DOHH2 (cell line): ENCODE measurements around the gene SPATA2.

Experiments
- H3F3A ChIP-seq: fragments of 200-600 bp; sonication (generic), shearing (Covaris generic); 2 replicates; pipeline ENCODE4 v1.6.0; 2016; ENCODE audit warnings: antibody characterized with exemption, mild to moderate bottlenecking; ENCODE audit not compliant: control insufficient read depth, insufficient read depth
- H3K27ac ChIP-seq: fragments of 200-600 bp; sonication (generic); 2 replicates; pipeline ENCODE4 v1.5.1; 2014; ENCODE audit warnings: low read depth, mild to moderate bottlenecking, low read length, moderate library complexity
- H3K27me3 ChIP-seq: fragments of 200-600 bp; sonication (generic); 2 replicates; pipeline ENCODE4 v1.6.1; 2014; ENCODE audit warnings: mild to moderate bottlenecking, low read length, mixed read lengths; ENCODE audit not compliant: control insufficient read depth
- H3K36me3 ChIP-seq: fragments of 200-600 bp; sonication (generic); 2 replicates; pipeline ENCODE4 v1.6.1; 2014; ENCODE audit warnings: mild to moderate bottlenecking, low read length, moderate library complexity, mixed read lengths; ENCODE audit not compliant: control insufficient read depth
- H3K4me1 ChIP-seq: fragments of 200-600 bp; sonication (generic); 2 replicates; pipeline ENCODE4 v1.6.1; 2014; ENCODE audit warnings: mild to moderate bottlenecking, low read length, mixed read lengths; ENCODE audit not compliant: control insufficient read depth
- H3K4me2 ChIP-seq: fragments of 200-600 bp; sonication (generic); 2 replicates; pipeline ENCODE4 v1.6.0; 2014; ENCODE audit warnings: mild to moderate bottlenecking, low read length, moderate library complexity
- H3K4me3 ChIP-seq: fragments of 200-600 bp; sonication (generic); 2 replicates; pipeline ENCODE4 v1.5.1; 2014; ENCODE audit warnings: mild to moderate bottlenecking, low read length, mixed read lengths
- H3K79me2 ChIP-seq: fragments of 200-600 bp; sonication (generic); 2 replicates; pipeline ENCODE4 v1.6.1; 2014; ENCODE audit warnings: mild to moderate bottlenecking, low read length, mixed read lengths; ENCODE audit not compliant: control insufficient read depth
- H3K9me2 ChIP-seq: fragments of 200-600 bp; sonication (generic); replicated peaks from 2 replicates; pipeline ENCODE4 v1.6.1; 2014; ENCODE audit warnings: mild to moderate bottlenecking, low read length, mixed read lengths; ENCODE audit not compliant: control insufficient read depth
- H3K9me3 ChIP-seq: fragments of 200-600 bp; sonication (generic); 2 replicates; pipeline ENCODE4 v1.6.1; 2014; ENCODE audit warnings: antibody characterized with exemption, low read length, mixed read lengths; ENCODE audit not compliant: control insufficient read depth, insufficient read depth
- H4K20me1 ChIP-seq: fragments of 200-600 bp; sonication (generic); 2 replicates; pipeline ENCODE4 v1.6.0; 2014; ENCODE audit warnings: low read depth, mild to moderate bottlenecking, antibody characterized with exemption, low read length, moderate library complexity; ENCODE audit not compliant: control insufficient read depth, insufficient read depth
- CTCF ChIP-seq: fragments of 200-600 bp; sonication (generic); IDR thresholded peaks from one replicate; pipeline ENCODE4 v1.5.1; 2014; ENCODE audit warnings: antibody characterized with exemption, mild to moderate bottlenecking, low read depth, low read length; ENCODE audit not compliant: poor library complexity, severe bottlenecking
- EZH2phosphoT487 ChIP-seq: fragments of 200-600 bp; sonication (generic); IDR thresholded peaks from 2 replicates; pipeline ENCODE4 v1.6.1; 2017; ENCODE audit warnings: borderline replicate concordance, mild to moderate bottlenecking, antibody characterized with exemption, low read length, moderate library complexity, mixed read lengths

Gene SPATA2

DNA sequence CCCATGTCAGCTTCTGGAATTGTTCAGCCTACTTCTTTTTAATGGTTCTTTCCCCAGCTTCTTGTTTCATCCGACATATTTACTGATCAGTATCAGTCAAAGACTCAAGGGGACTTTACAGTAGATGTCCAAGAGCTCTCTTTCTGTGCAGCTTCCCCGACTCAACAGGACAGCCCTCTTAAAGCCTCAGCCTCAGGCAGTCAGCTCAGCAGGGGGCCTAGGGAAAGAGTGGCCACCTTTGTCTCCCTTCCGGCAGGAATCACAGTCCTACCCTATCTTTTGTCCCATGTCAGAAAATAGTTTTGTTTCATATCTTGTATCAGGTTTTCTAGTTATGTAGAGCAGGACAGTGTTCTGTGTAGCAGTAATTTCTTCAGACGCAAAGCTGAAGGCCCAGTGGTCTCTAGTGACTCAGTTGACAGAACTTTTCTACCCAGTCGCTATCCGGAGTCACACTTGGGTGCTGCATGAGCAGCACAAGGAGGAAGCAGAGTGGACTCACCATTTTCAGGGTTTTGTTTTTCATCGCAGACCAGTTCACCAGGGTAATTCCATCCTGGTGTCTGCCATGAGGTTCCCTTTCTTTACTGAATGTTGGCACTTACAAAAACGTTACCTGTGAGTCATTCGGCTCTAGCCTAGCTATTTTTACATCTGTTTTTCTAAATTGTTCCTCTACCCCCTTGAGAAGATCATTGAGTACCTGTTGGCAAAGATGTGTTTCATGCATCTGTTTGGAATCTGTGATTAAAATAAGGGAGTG lies 47.7 kb downstream of the SPATA2 start:
- no peaks in the 10 kb centered on the region for H3K79me2 ChIP-seq
- H3K9me2 ChIP-seq = no peaks in the 10 kb centered on the region
- H3K4me3 ChIP-seq = no peak overlapping the region
- H3F3A ChIP-seq = no peaks in the 10 kb centered on the region
- H3K4me2 ChIP-seq = no peak overlapping the region
- no peaks in the 10 kb centered on the region for H3K9me3 ChIP-seq
- no peaks in the 10 kb centered on the region for H4K20me1 ChIP-seq
- H3K4me1 ChIP-seq = peaks cover 4% of the 10 kb centered on the region; the same call in 1 of the 2 replicates
- H3K27ac ChIP-seq = no peak overlapping the region
- H3K36me3 ChIP-seq = peaks cover 8% of the 10 kb centered on the region
- TF ChIP-seq EZH2phosphoT487 (no peak), CTCF (no peak)
- no peaks in the 10 kb centered on the region for H3K27me3 ChIP-seq

GRCh38 chr20:49866051-49866450 lies 49.3 kb downstream of the SPATA2 start:
- Histone ChIP-seq H3K4me1 (peaks cover 4% of the 10 kb centered on the region; the same call in 1 of the 2 replicates), H3K9me2 (no peaks in the 10 kb centered on the region), H3K4me3 (no peak overlapping the region), H4K20me1 (no peaks in the 10 kb centered on the region), H3F3A (no peaks in the 10 kb centered on the region), H3K27ac (no peak overlapping the region), H3K4me2 (no peak overlapping the region), H3K27me3 (no peaks in the 10 kb centered on the region), H3K36me3 (peaks cover 8% of the 10 kb centered on the region), H3K9me3 (no peaks in the 10 kb centered on the region), H3K79me2 (no peaks in the 10 kb centered on the region)
- TF ChIP-seq EZH2phosphoT487 (no peak), CTCF (no peak)

DNA sequence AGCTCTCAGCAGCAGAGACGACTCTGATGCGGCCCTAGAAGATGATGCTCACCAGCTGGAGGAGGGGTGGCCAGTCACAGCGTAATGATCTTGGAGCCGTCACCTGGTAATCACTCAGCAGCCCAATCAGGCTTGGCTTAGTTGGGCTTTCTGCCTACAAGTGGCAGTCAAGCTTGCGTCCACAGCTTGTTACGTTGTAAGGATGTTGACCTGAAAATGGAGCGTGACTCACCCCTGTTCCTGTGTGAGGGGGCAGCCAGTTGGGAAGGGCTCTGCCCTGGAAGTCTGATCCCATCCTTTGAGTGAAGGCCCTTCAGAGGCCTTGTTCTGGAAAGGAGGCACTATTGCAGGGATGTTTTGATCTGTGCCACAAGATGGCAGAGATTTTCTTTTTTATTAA lies 49.8 kb downstream of the SPATA2 start:
- Histone ChIP-seq H3K9me3 (no peaks in the 10 kb centered on the region), H3K27ac (no peak overlapping the region), H3K4me3 (no peak overlapping the region), H3F3A (no peaks in the 10 kb centered on the region), H3K27me3 (no peaks in the 10 kb centered on the region), H3K36me3 (peaks cover 8% of the 10 kb centered on the region), H4K20me1 (no peaks in the 10 kb centered on the region), H3K4me2 (no peak overlapping the region), H3K4me1 (peaks cover 4% of the 10 kb centered on the region; the same call in 1 of the 2 replicates), H3K79me2 (no peaks in the 10 kb centered on the region), H3K9me2 (no peaks in the 10 kb centered on the region)
- TF ChIP-seq CTCF = no peak
- TF ChIP-seq EZH2phosphoT487 = no peak
